GM13976 (cell line): Measurements from ENCODE around the gene KAZALD1.

Experiments
- DNase-seq: peaks from one replicate; pipeline ENCODE4 v3.0.0; 2012; ENCODE audit warnings: low spot score
- in situ Hi-C: fragments of 300-500 bp; cut with MboI; formaldehyde crosslinking; loops from one replicate; pipeline ENCODE4 v1.12.0; 2022; ENCODE audit warnings: low sequenced_read_pairs, mixed read lengths, inconsistent platforms; ENCODE audit not compliant: unreplicated experiment
- TF ChIP-seq, protein P1 (sequence below): IDR thresholded peaks from 2 replicates; pipeline ENCODE4 v1.5.1; 2012; ENCODE audit warnings: borderline replicate concordance, mild to moderate bottlenecking; ENCODE audit not compliant: insufficient read depth; ENCODE audit errors: extremely low read depth, missing control alignments, control extremely low read depth

The KAZALD1 gene

DNA sequence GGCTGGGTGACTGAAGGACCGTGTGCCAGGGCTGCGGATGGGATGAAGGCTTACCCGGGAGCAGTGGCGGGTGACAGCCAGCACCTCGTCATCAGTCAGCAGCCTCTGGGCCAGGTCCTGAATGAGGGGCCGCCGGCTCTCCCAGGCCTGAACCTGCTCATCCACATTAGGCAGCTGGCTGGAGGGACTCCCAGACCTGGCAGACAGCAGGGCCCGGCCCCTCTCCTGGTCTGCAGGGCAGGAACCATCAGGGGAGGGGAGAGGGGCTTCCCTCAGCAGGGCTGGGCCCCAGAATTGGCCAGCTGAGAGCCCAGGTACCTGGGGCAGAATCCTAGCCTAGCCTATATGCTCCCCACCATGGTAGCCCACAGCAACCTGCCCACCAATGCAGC is 46.2 kb upstream of the KAZALD1 start:
- TF ChIP-seq, protein P1, sequence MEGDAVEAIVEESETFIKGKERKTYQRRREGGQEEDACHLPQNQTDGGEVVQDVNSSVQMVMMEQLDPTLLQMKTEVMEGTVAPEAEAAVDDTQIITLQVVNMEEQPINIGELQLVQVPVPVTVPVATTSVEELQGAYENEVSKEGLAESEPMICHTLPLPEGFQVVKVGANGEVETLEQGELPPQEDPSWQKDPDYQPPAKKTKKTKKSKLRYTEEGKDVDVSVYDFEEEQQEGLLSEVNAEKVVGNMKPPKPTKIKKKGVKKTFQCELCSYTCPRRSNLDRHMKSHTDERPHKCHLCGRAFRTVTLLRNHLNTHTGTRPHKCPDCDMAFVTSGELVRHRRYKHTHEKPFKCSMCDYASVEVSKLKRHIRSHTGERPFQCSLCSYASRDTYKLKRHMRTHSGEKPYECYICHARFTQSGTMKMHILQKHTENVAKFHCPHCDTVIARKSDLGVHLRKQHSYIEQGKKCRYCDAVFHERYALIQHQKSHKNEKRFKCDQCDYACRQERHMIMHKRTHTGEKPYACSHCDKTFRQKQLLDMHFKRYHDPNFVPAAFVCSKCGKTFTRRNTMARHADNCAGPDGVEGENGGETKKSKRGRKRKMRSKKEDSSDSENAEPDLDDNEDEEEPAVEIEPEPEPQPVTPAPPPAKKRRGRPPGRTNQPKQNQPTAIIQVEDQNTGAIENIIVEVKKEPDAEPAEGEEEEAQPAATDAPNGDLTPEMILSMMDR = no peak
- DNase-seq = no peak
- in situ Hi-C loops = no loop called here

GRCh38 chr10:101016814-101017213 is 45.0 kb upstream of the KAZALD1 start:
- no peak for DNase-seq
- TF ChIP-seq, protein P1 = no peak
- in situ Hi-C loops = no loop called here

DNA sequence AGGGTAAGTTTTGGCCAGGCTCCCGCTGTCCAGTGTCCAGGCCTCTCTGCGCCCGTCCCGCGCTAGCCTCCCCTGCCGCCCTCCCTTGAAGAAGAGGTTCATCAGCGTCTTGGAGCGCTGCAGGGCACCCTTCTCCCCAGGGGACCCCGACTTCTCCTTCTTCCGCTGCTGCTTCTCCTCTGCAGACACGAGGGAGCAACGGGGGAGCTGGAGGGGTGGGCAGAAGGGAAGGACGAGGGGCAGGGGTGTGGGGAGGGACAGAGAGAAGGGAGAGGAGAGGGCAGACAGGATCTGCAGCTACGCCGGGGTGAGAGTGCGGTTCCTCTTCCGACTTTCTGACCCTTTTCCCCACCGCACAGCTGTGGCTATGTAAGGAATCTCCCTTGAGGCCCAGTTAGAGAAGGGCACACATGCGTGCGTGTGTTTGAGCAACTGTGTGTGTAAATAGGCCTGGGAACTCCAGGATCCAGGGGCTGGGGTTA is 43.6 kb upstream of the KAZALD1 start:
- in situ Hi-C loops = no loop called here
- DNase-seq = no peak

DNA sequence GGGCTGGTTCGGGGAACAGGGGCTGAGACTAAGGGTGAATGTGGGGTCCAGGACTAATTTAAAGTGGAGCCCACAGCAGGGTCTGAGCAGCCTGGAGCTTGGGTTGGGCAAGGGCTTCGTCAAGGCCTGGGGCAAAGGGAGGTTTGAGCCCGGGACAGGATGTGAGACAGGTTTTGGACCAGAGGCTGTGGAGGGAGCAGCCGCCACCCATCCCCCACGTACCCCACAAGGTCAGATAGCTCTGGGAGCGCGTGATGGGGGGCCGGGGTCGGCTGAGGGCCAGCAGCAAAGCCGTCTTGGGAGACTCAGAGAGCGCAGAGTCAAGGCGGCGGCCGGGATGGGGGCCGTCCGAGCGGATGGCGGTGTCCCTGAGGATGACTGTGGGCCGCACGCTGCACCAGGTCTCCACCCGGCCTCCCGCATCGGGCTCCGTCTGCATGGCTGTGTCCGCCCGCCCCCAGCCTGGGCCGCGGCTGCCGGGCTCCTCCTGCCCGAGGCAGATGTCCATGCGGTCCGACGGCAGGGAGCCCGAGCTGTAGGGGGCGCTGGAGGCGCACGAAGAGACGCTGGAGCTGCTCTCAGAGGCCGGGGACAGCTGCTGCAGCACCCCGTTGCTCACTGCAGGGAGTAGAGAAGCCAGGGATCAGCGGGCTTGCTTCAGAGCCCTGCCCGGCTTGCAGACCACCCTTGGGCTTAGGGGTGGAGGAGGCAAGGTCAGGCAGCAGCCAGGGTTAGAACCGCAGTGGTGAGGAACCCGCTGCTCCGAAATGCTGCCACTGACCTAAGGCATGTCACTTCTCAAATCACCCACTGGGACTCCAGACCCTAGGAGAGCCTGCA is 43.0 kb upstream of the KAZALD1 start:
- in situ Hi-C loops = no loop called here

More for the DNA sequence above, 43.6 kb upstream of the KAZALD1 start:
- TF ChIP-seq, protein P1 = no peak

GRCh38 chr10:101019440-101019703 is 42.4 kb upstream of the KAZALD1 start:
- TF ChIP-seq, protein P1 = no peak
- DNase-seq = no peak
- in situ Hi-C loops = no loop called here

More for the DNA sequence above, 43.0 kb upstream of the KAZALD1 start:
- TF ChIP-seq, protein P1 = peak; percentile 63
- peak; percentile 90 for DNase-seq

DNA sequence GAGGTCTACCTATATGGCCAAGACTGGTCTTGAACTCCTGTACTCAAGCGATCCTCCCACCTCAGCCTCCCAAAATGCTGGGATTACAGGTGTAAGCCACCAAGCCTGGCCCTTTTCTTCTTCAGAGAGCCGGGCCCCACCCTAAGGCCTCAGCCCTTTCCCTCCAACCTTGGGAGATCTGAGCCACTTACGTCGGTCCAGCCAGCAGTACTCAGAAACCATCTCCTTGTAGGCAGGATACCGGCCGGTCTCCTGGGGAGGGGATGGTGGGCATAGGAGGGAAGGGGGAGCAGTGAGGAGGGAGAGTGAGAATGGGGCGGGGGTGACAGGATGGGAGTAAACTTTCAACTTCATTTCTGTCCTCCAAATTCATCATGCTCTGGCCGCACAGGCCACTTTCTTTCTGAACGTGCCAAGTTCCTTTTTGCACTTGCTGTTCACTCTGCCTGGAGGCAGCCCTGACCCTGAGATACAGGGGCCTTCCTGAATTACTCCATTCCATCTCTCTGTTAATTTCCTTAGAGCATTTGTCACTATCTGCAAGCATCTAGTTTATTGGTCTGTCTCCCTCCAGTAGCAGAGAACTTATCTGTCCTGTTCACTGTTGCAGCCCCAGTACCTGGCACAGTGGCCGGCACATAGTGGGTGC is 41.2 kb upstream of the KAZALD1 start:
- no peak for DNase-seq
- in situ Hi-C loops = no loop called here
- TF ChIP-seq, protein P1 = no peak
